Small intestine (tissue), 16 donors: ENCODE data around the gene ZFP30. TPM values are rescaled to one million over a fixed set of nuclear protein-coding genes. Genes with fewer than 3 reads are reported as not detected.

ENCODE experiments used
- DNase-seq, 2 donors: peaks; one replicate each; pipeline versions ENCODE4 v3.0.0 to v3.0.0-alpha.2; 2013
- FAIRE-seq: peaks from 2 replicates; lab custom pipeline; 2012; peaks lifted over from hg19 to GRCh38; lab: Jason Lieb, UNC
- H3K27ac ChIP-seq, 3 donors: one replicate each; pipeline ENCODE4 v1.5.1; 2013; ENCODE audit warnings: low read length in 2 of 3, mild to moderate bottlenecking in 2 of 3, control low read depth in 1 of 3, inconsistent platforms in 1 of 3, low read depth in 1 of 3, moderate library complexity in 1 of 3
- H3K27me3 ChIP-seq, 3 donors: one replicate each; pipeline ENCODE4 v1.6.1; 2013; ENCODE audit warnings: low read length in 3 of 3, inconsistent platforms in 1 of 3; ENCODE audit not compliant: control insufficient read depth in 3 of 3, insufficient read depth in 3 of 3
- H3K36me3 ChIP-seq, 3 donors: one replicate each; pipeline ENCODE4 v1.6.1; 2013; ENCODE audit warnings: low read length in 3 of 3, inconsistent platforms in 1 of 3, low read depth in 1 of 3, mild to moderate bottlenecking in 1 of 3, moderate library complexity in 1 of 3; ENCODE audit not compliant: control insufficient read depth in 3 of 3, insufficient read depth in 2 of 3
- H3K4me1 ChIP-seq, 3 donors: one replicate each; pipeline ENCODE4 v1.6.1; 2013; ENCODE audit warnings: low read length in 2 of 3, inconsistent platforms in 1 of 3, low read depth in 1 of 3, mild to moderate bottlenecking in 1 of 3, moderate library complexity in 1 of 3; ENCODE audit not compliant: control insufficient read depth in 3 of 3, insufficient read depth in 2 of 3
- H3K4me3 ChIP-seq, 3 donors: one replicate each; pipeline ENCODE4 v1.5.1; 2013; ENCODE audit warnings: low read length in 3 of 3, control low read depth in 1 of 3, inconsistent platforms in 1 of 3, low read depth in 1 of 3, mild to moderate bottlenecking in 1 of 3, moderate library complexity in 1 of 3
- H3K9me3 ChIP-seq, 2 donors: one replicate each; pipeline ENCODE4 v1.6.1; 2013; ENCODE audit warnings: low read depth in 1 of 2, low read length in 1 of 2; ENCODE audit not compliant: control insufficient read depth in 2 of 2, insufficient read depth in 1 of 2
- WGBS, 3 donors: extraction: QIAGEN DNeasy Blood & Tissue Kit; methylation state at CpG; one replicate each; pipeline ENCODE4 v1.1.7; 2013; 5-methylcytosine and 5-hydroxymethylcytosine counted together
- long read RNA-seq, 10 donors: transcript quantifications; one replicate each; lab custom pipeline, GENCODE V29; 2026
- polyA plus RNA-seq, 4 donors: library from polyadenylated mRNA; stranded (reverse) in 3 of 4; unstranded in 1 of 4; fragments of 200-250 nt in 3 of 4; fragments of 120-200 nt in 1 of 4; gene quantifications; one replicate each; pipeline versions ENCODE4 v1.2.1 to v1.2.3, GENCODE V29; 2013
- donor health status: healthy with polysubstance abuse.
- donor health status: control.
- donor health status: control.
- donor health status: Bipolar disorder and iron deficiency.
- donor health status: healthy.

Gene ZFP30
- polyA plus RNA-seq, result 10 to 100 TPM in 1 of 4 donors, 1 to 10 TPM in 1, under 1 TPM in 2; 0.27 to 16.1 (median 2.4) TPM
- long read RNA-seq, donor 1, partial matches to known transcripts, result 10 of 10 reads
- long read RNA-seq, donor 1, other reads (novel, unspliced or antisense), result 0 of 10 reads
- long read RNA-seq, donor 2, result 0 reads
- long read RNA-seq, donor 3, partial matches to known transcripts, result 0 of 1 reads
- long read RNA-seq, donor 3, other reads (novel, unspliced or antisense), result 0 of 1 reads
- long read RNA-seq, donor 4, result 0 reads
- long read RNA-seq, donor 5, result 0 reads
- long read RNA-seq, donor 6, result 0 reads
- long read RNA-seq, donor 7, result 0 reads
- long read RNA-seq, donor 8, result 0 reads
- long read RNA-seq, donor 9, result 0 reads
- long read RNA-seq, donor 10, result 0 reads

DNA sequence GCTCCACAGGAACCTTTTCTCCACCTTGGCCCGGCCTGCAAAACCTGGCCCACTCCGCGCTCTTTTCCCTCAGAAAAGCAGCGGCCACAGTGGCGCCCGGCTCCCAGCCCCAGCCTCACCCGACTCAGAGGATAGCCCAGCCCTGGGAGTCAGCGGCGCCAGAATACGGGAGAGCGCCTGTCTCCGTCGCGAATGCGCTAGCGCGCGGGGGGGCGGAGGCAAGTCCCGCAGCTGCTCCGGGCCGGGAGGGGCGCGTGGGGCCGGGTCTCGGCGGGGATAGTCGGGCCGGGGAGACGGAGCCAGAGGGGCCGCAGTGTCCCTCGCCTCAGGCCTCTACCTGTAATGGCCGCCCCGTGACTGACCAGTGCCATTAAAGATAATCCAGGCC is at the start of gene ZFP30:
Gene ZFP30 (minus strand): TSS at position 165 of the 388 bp plus-strand sequence. CDS start 7,643 bp downstream, outside the sequence.
- H3K27me3 ChIP-seq, result no peaks in the 10 kb centered on the region
- H3K9me3 ChIP-seq, result peaks cover 0 to 1% of the 10 kb centered on the region in 2 donors
- DNase-seq (peak; percentile 70 to 93), FAIRE-seq (no peak)
- peaks cover 0 to 3% (median 0%) of the 10 kb centered on the region in 3 donors for H3K4me1 ChIP-seq
- WGBS, 3 donors, result 1 to 2% (median 1%) methylated on average over 34 of the region's 34 CpGs
- H3K27ac ChIP-seq, result peak within 1 kb of the TSS; percentile 33 to 95 (median 82)
- peaks cover 0 to 6% (median 0%) of the 10 kb centered on the region in 3 donors for H3K36me3 ChIP-seq
- peak within 1 kb of the TSS; percentile 52 to 76 (median 53) for H3K4me3 ChIP-seq

DNA sequence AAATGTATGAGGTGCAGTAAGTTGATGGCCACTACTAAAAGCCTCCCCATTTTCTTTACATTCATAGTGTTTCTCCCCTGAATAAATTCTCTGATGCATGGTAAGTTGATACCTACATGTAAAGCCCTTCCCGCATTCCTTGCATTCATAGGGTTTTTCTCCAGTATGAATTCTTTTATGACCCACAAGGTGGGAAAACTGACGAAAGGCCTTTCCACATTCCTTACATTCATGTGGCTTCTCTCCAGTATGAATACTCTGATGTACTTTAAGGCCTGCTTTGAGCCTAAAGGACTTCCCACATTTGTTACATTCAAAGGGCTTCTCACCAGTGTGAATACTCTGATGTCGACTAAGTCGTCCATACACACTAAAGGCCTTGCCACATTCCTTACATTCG is 43.8 kb upstream of the ZFP30 start:
- Histone ChIP-seq H3K4me1 (no peaks in the 10 kb centered on the region), H3K27ac (no peak overlapping the region), H3K9me3 (peaks cover 0 to 2% of the 10 kb centered on the region in 2 donors), H3K36me3 (peaks cover 5 to 9% (median 6%) of the 10 kb centered on the region in 3 donors), H3K4me3 (no peak overlapping the region), H3K27me3 (no peaks in the 10 kb centered on the region)
- 91 to 97% (median 94%) methylated on average over 5 of the region's 5 CpGs for WGBS, 3 donors
- no peak for DNase-seq
- no peak for FAIRE-seq

DNA sequence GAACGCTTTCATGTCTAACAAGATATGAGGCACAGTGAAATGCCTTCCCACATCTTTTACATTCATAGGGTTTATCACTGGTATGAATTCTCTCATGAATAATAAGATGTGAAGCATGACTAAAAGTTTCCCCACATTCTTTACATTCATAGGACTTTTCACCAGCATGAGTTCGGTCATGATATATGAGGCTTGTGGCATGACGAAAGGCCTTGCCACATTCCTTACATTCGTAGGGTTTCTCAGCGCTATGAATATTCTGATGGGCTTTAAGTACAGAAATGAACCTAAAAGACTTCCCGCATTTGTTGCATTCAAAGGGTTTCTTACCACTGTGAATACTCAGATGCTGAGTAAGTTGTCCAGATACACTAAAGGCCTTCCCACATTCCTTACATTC is 43.0 kb upstream of the ZFP30 start:
- FAIRE-seq (no peak), DNase-seq (no peak)
- no peak overlapping the region for H3K27ac ChIP-seq
- WGBS, 3 donors, result 96 to 100% (median 98%) methylated on average over 6 of the region's 6 CpGs
- peaks cover 5 to 9% (median 6%) of the 10 kb centered on the region in 3 donors for H3K36me3 ChIP-seq
- H3K4me1 ChIP-seq, result no peaks in the 10 kb centered on the region
- no peaks in the 10 kb centered on the region for H3K27me3 ChIP-seq
- peaks cover 0 to 2% of the 10 kb centered on the region in 2 donors for H3K9me3 ChIP-seq
- no peak overlapping the region for H3K4me3 ChIP-seq

DNA sequence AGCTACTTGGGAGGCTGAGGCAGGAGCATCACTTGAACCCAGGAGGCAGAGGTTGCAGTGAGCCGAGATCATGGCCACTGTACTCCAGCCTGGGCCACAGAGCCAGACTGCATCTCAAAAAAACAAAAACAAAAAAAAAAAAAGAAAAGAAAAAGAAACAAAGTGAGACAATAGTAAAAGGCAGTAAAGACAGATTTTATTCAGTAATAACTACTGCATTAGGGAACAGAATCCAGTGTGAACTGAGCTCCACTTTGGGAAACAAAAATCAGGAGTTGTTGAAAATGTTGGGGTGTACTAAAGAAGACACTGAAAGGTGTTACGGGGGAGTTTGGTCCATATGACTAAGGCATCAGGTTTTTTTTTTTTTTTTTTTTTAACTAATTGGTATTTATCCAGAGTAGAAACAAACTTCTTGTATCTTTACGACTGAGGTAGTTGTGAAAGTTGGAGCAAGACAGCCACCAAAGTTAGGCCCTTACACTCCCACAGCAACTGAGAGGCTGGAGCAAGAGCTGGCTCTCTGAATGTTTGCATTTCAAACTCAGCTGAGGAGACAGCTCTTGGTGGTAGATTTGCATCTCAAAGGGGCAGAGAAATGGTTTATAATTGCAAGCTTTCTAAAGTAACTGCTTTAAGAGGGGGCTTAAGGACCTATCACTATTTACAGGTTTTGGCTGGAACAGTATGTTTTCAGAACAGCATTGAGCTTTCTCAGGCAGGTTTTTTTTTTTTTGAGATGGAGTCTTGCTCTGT is 40.1 kb upstream of the ZFP30 start:
- Histone ChIP-seq H3K9me3 (peaks cover 0 to 2% of the 10 kb centered on the region in 2 donors), H3K27ac (no peak overlapping the region), H3K36me3 (peaks cover 5 to 7% (median 6%) of the 10 kb centered on the region in 3 donors), H3K4me1 (no peaks in the 10 kb centered on the region), H3K4me3 (no peak overlapping the region), H3K27me3 (no peaks in the 10 kb centered on the region)
- FAIRE-seq (no peak), DNase-seq (no peak)
- WGBS, 3 donors, result 84 to 85% (median 85%) methylated on average over 3 of the region's 3 CpGs

DNA sequence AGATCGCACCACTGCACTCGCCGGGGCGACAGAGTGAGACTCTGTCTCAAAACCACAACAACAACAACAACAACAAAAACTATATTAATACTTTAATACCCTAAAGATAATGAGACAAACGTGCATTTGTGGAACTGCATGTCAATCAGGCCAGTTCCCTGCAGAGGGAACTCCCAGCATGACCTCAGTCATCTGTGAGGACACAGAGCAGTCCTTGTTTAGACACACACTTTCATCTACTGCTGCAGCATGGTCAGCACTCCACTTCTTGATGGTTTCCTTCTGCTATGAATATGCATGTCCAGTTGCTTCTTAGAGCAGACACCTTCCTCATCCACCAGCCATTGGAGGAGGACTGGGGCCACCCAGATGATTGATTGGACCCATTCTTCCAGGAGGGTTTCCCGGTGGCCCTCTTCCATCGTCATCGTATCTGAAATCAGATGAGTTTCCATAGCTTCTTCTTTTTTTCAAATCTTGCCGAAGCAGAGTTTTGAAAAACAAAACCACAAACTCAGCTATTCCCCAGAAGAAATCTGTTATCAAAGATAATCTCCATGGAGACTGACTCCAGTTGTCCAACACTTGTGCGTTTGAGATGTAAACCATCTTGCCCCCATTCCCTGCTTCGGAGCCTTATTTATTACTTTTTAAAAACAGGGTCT is 37.8 kb upstream of the ZFP30 start:
- no peak overlapping the region for H3K4me3 ChIP-seq
- no peak for FAIRE-seq

DNA sequence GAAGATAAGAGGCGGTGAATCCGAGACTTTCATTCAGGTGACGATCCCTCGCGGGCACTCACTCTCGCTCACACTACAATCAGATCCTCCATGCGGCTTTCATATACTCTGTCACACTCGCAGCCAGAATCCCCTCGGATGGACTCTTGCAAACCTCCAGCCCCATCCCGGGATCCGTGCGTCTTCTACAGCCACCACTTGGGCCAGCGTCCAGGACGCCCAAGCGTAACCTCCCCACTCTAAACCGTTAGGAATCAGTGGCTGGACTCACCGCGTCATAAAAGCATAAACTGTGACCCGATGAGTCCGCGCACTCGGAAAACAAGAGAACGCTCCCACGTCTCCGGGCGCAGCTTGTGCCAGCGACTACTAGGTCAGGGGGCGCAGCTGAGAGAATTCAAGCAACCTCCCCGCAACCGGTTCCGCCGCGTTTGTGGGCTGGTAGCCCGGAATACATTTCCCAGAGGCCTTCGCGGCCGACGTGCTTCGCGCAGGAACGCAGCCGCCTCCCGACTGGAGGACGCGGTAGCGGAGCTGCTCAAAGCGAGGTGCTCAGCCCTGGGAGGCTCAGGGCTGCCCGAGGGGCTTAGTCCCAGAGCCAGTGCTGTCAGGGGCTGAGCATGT is 36.7 kb upstream of the ZFP30 start:
- 1 to 9% (median 7%) methylated on average over 45 to 48 of the region's 48 CpGs for WGBS, 3 donors
- Histone ChIP-seq H3K4me1 (no peaks in the 10 kb centered on the region), H3K36me3 (peaks cover 0 to 7% (median 0%) of the 10 kb centered on the region in 3 donors), H3K27ac (peak overlapping the region in 2 of 3 donors; percentile 76 to 78), H3K27me3 (no peaks in the 10 kb centered on the region), H3K4me3 (peak overlapping the region; percentile 42 to 63 (median 51)), H3K9me3 (peaks cover 0 to 2% of the 10 kb centered on the region in 2 donors)
- peak; percentile 54 to 89 for DNase-seq
- FAIRE-seq, result no peak

More for the DNA sequence above, 37.8 kb upstream of the ZFP30 start:
- no peaks in the 10 kb centered on the region for H3K4me1 ChIP-seq
- H3K36me3 ChIP-seq, result peaks cover 0 to 7% (median 0%) of the 10 kb centered on the region in 3 donors
- no peaks in the 10 kb centered on the region for H3K27me3 ChIP-seq
- no peak for DNase-seq
- no peak overlapping the region for H3K27ac ChIP-seq
- WGBS, 3 donors, result 70 to 76% (median 75%) methylated on average over 11 of the region's 11 CpGs
- peaks cover 0 to 2% of the 10 kb centered on the region in 2 donors for H3K9me3 ChIP-seq

DNA sequence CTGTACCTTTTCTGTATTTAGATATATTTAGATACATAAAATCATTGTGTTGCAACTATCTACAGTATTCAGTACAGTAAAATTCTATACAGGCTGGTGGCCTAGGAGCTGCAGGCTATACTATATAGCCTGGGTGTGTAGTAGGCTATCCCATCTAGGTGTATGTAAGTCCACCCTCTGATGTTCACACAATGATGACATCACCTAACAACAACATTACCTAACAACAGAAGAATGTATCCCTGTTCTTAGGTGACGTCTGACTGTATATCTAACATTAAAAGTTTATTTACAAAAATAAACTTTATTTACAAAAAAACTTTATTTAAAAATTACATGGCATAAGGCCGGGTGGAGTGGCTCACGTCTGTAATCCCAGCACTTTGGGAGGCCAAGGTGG is 28.3 kb upstream of the ZFP30 start:
- 79 to 85% (median 85%) methylated on average over 3 of the region's 3 CpGs for WGBS, 3 donors
- Histone ChIP-seq H3K27ac (no peak overlapping the region), H3K36me3 (no peaks in the 10 kb centered on the region), H3K4me1 (no peaks in the 10 kb centered on the region), H3K27me3 (no peaks in the 10 kb centered on the region), H3K4me3 (no peak overlapping the region), H3K9me3 (peaks cover 0 to 15% of the 10 kb centered on the region in 2 donors)
- no peak for FAIRE-seq
- DNase-seq, result no peak
